HepG2 (cell line): ENCODE measurements around the gene IL1R1. TPM values are rescaled to one million over a fixed set of nuclear protein-coding genes. Genes with fewer than 3 reads are reported as not detected.

Experiments used
- ATAC-seq: fragments of 200-7000 bp; cut with Tn5 transposase; 3 replicates; pipeline ENCODE4 v1.9.1; 2020; ENCODE audit warnings: mild to moderate bottlenecking, moderate library complexity
- BruUV-seq: library from RNA; stranded (reverse); fragments of 400-500 nt; replicated peaks from 2 replicates; lab custom pipeline; 2021; lab: Mats Ljungman, UMichigan
- CTCF ChIA-PET: fragments of 300-600 bp; formaldehyde crosslinking; extraction: SDS; loops from one replicate; lab custom pipeline; 2021; ENCODE audit warnings: low total read pairs, inconsistent platforms, low intra/inter-chr PET ratio; lab: Yijun Ruan, JAX
- POLR2A ChIA-PET: fragments of 350-600 bp; sonication (Branson Sonifier 250); formaldehyde crosslinking; loops from one replicate; lab custom pipeline; 2020; ENCODE audit warnings: antibody characterized with exemption, inconsistent platforms; lab: Yijun Ruan, JAX
- DNase-seq: peaks from one replicate; pipeline ENCODE4 v3.0.0-alpha.2; 2015; ENCODE audit warnings: low spot score
- FAIRE-seq: peaks from 3 replicates; lab custom pipeline; 2011; peaks lifted over from hg19 to GRCh38; lab: Jason Lieb, UNC
- H2AFZ ChIP-seq: one replicate; pipeline ENCODE4 v1.6.1; 2011; ENCODE audit warnings: low read length, inconsistent platforms
- H3K27ac ChIP-seq: fragments of 300-600 bp; 3 replicates; pipeline ENCODE4 v1.8.0; 2011; ENCODE audit warnings: mixed run types, mild to moderate bottlenecking, mixed read lengths, low read length, inconsistent platforms; ENCODE audit not compliant: insufficient read depth; ENCODE audit errors: extremely low read length
- H3K27me3 ChIP-seq, 2 experiments: fragments of 200-600 bp in 1 of 2; 2 replicates in 1 of 2; 3 replicates in 1 of 2; pipeline versions ENCODE4 v1.6.0 to v1.8.0; 2011; ENCODE audit warnings: low read length in 2 of 2, mild to moderate bottlenecking in 2 of 2, moderate library complexity in 2 of 2, inconsistent platforms in 1 of 2; ENCODE audit not compliant: insufficient read depth in 2 of 2, control insufficient read depth in 1 of 2
- H3K36me3 ChIP-seq, 2 experiments: fragments of 200-600 bp in 1 of 2; replicated peaks in 1 of 2; 2 replicates in 1 of 2; 3 replicates in 1 of 2; pipeline versions ENCODE4 v1.5.1 to v1.8.0; 2011; ENCODE audit warnings: low read length in 2 of 2, inconsistent platforms in 1 of 2; ENCODE audit not compliant: insufficient read depth in 2 of 2, control insufficient read depth in 1 of 2
- H3K4me1 ChIP-seq: 2 replicates; pipeline ENCODE4 v1.5.1; 2012; ENCODE audit warnings: low read length, inconsistent platforms; ENCODE audit not compliant: insufficient read depth
- H3K4me2 ChIP-seq: 2 replicates; pipeline ENCODE4 v1.6.0; 2011; ENCODE audit warnings: low read depth, low read length, inconsistent platforms
- H3K4me3 ChIP-seq, 3 experiments: fragments of 200-600 bp in 1 of 3; sonication (generic), shearing (Covaris generic) in 1 of 3; replicated peaks in 1 of 3; 2 replicates each; pipeline ENCODE4 v1.5.1; 2011 to 2016; ENCODE audit warnings: low read length in 3 of 3, inconsistent platforms in 2 of 3, low read depth in 2 of 3, mild to moderate bottlenecking in 2 of 3, control low read depth in 1 of 3, mixed read lengths in 1 of 3; ENCODE audit not compliant: insufficient read depth in 1 of 3
- H3K79me2 ChIP-seq: one replicate; pipeline ENCODE4 v1.6.1; 2011; ENCODE audit warnings: low read length, inconsistent platforms; ENCODE audit not compliant: insufficient read depth
- H3K9ac ChIP-seq: 2 replicates; pipeline ENCODE4 v1.6.0; 2011; ENCODE audit warnings: mild to moderate bottlenecking, low read depth, low read length, inconsistent platforms; ENCODE audit not compliant: insufficient read depth
- H3K9me3 ChIP-seq: 2 replicates; pipeline ENCODE4 v1.5.1; 2012; ENCODE audit warnings: mild to moderate bottlenecking, low read length
- H4K20me1 ChIP-seq: 2 replicates; pipeline ENCODE4 v1.6.0; 2011; ENCODE audit warnings: inconsistent platforms, mild to moderate bottlenecking, low read length, moderate library complexity; ENCODE audit not compliant: insufficient read depth
- ATAD3A ChIP-seq: sonication (generic); formaldehyde crosslinking; IDR thresholded peaks from 2 replicates; pipeline ENCODE4 v1.4.0; 2020; ENCODE audit warnings: missing genetic modification reagents
- CC2D1A ChIP-seq: sonication (generic); formaldehyde crosslinking; IDR thresholded peaks from 2 replicates; pipeline ENCODE4 v1.8.1; 2023; ENCODE audit warnings: mild to moderate bottlenecking, missing genetic modification reagents
- FOSL2 ChIP-seq: sonication (generic); formaldehyde crosslinking; IDR thresholded peaks from 2 replicates; pipeline ENCODE4 v1.4.0; 2020; ENCODE audit warnings: missing genetic modification reagents
- FOXM1 ChIP-seq: sonication (generic); formaldehyde crosslinking; IDR thresholded peaks from 2 replicates; pipeline ENCODE4 v1.5.0; 2020; ENCODE audit warnings: missing genetic modification reagents
- KLF9 ChIP-seq: IDR thresholded peaks from 2 replicates; pipeline ENCODE4 v1.6.1; 2016; ENCODE audit warnings: low read depth
- MAZ ChIP-seq, 2 experiments: sonication (generic) in 1 of 2; formaldehyde crosslinking in 1 of 2; IDR thresholded peaks; 2 replicates each; pipeline versions ENCODE4 v1.5.0 to v1.6.1; 2012 to 2020; ENCODE audit warnings: low read depth in 2 of 2, mild to moderate bottlenecking in 2 of 2, borderline replicate concordance in 1 of 2, improper control_type of control experiment in 1 of 2, low read length in 1 of 2, missing genetic modification reagents in 1 of 2, moderate library complexity in 1 of 2
- NAIF1 ChIP-seq: sonication (generic); formaldehyde crosslinking; IDR thresholded peaks from 2 replicates; pipeline ENCODE4 v1.5.0; 2020; ENCODE audit warnings: mild to moderate bottlenecking, missing genetic modification reagents, borderline replicate concordance
- TBX3 ChIP-seq: fragments of 450-650 bp; IDR thresholded peaks from 2 replicates; pipeline ENCODE4 v1.6.1; 2017; ENCODE audit warnings: antibody characterized with exemption, mild to moderate bottlenecking, inconsistent platforms, borderline replicate concordance
- USF2 ChIP-seq, 2 experiments: sonication (generic) in 1 of 2; formaldehyde crosslinking in 1 of 2; IDR thresholded peaks; 2 replicates each; pipeline versions ENCODE4 v1.5.1 to v1.6.1; 2011 to 2020; ENCODE audit warnings: borderline replicate concordance in 1 of 2, low read depth in 1 of 2, low read length in 1 of 2, mild to moderate bottlenecking in 1 of 2, missing genetic modification reagents in 1 of 2, moderate library complexity in 1 of 2
- ZBTB38 ChIP-seq: sonication (generic); formaldehyde crosslinking; IDR thresholded peaks from 2 replicates; pipeline ENCODE4 v1.5.1; 2020; ENCODE audit warnings: mild to moderate bottlenecking, missing genetic modification reagents
- ZFP1 ChIP-seq: IDR thresholded peaks from 2 replicates; pipeline ENCODE4 v1.6.1; 2016
- ZFP90 ChIP-seq: sonication (generic); formaldehyde crosslinking; IDR thresholded peaks from 2 replicates; pipeline ENCODE4 v1.8.0; 2022; ENCODE audit warnings: missing genetic modification reagents, mild to moderate bottlenecking, inconsistent platforms, borderline replicate concordance
- ZNF644 ChIP-seq: IDR thresholded peaks from 2 replicates; pipeline ENCODE4 v1.6.1; 2016; ENCODE audit warnings: low read depth
- in situ Hi-C: cut with HindIII; loops from 2 replicates; pipeline ENCODE4 v1.10.0; 2017; ENCODE audit warnings: low pct_unique_long_range_greater_than_20kb; ENCODE audit not compliant: extremely low pct_ligation_motif_present
- intact Hi-C: fragments of 100-400 bp; cut with micrococcal nuclease; formaldehyde crosslinking; loops from one replicate; pipeline ENCODE4 v1.10.0; 2022; ENCODE audit not compliant: unreplicated experiment
- polyA plus RNA-seq, 8 experiments: library from polyadenylated mRNA; depleted of rRNA in 3 of 8; stranded (reverse) in 7 of 8; unstranded in 1 of 8; fragments of >200 nt; fragmentation: Illumina TruSeq in 4 of 8; extraction: Trizol in 4 of 8; gene quantifications; 2 replicates each; pipeline versions ENCODE4 v1.2.1 to v1.2.3, GENCODE V29; 2011 to 2016; ENCODE audit warnings: low read depth in 4 of 8, missing spikeins in 1 of 8, mixed read lengths in 1 of 8; ENCODE audit not compliant: insufficient read depth in 1 of 8
- total RNA-seq, 5 experiments: library from RNA; depleted of rRNA; stranded (reverse); fragments of >200 nt; fragmentation: Illumina TruSeq; extraction: Trizol; gene quantifications; 2 replicates each; pipeline ENCODE4 v1.2.3, GENCODE V29; 2016; ENCODE audit warnings: low read depth in 1 of 5
- TF ChIP-seq, protein P1 (sequence below): sonication (generic); formaldehyde crosslinking; IDR thresholded peaks from 2 replicates; pipeline ENCODE4 v1.8.1; 2023; ENCODE audit warnings: mild to moderate bottlenecking, missing genetic modification reagents, borderline replicate concordance

IL1R1 gene
- total and polyA plus RNA-seq, 2 of the 13 experiments (the other 11 are each of a cell fraction or from before 2014, with no cell fraction given): 38.0 to 93.1 TPM

- TF ChIP-seq USF2 (IDR thresholded peaks at IDR 0.05; ENCODE audit: low read depth, low read length): no peak
- TF ChIP-seq USF2 (CRISPR knock-in tag; IDR thresholded peaks at IDR 0.05; ENCODE audit: borderline replicate concordance): no peak
- TF ChIP-seq FOXM1 (CRISPR knock-in tag): no peak
- TF ChIP-seq FOSL2: 0 out of 2 replicates have a peak, but pooled peaks have one; percentile 6
- no peak for TF ChIP-seq ZBTB38 (CRISPR knock-in tag)
- no peak for TF ChIP-seq CC2D1A
- TF ChIP-seq ATAD3A (CRISPR knock-in tag): no peak
- no peak for TF ChIP-seq KLF9
- peak; percentile 18; the same call in 1 of the 2 replicates for TF ChIP-seq MAZ (IDR thresholded peaks at IDR 0.05; ENCODE audit: borderline replicate concordance, low read depth, low read length)
- TF ChIP-seq MAZ (CRISPR knock-in tag; IDR thresholded peaks at IDR 0.05; ENCODE audit: low read depth): no peak
- TF ChIP-seq ZFP90: no peak
- peak; percentile 84 for TF ChIP-seq ZNF644
- TF ChIP-seq, protein P1, sequence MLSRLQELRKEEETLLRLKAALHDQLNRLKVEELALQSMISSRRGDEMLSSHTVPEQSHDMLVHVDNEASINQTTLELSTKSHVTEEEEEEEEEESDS (CRISPR knock-in tag): no peak
Measured at GRCh38 chr2:102209474-102209873, 66.9 kb downstream of the IL1R1 start (continued).

- H2AFZ ChIP-seq: no peak overlapping the region
- H3K36me3 ChIP-seq: no peaks in the 10 kb centered on the region
- POLR2A ChIA-PET: no interaction called here
- peak; percentile 98 for TF ChIP-seq ZFP1
- TF ChIP-seq TBX3: no peak
- no peak for TF ChIP-seq NAIF1
- FAIRE-seq (no peak), ATAC-seq (no peak), DNase-seq (no peak)
- H3K4me3 ChIP-seq: no peak overlapping the region
- in situ Hi-C loops (no loop called here), intact Hi-C loops (no loop called here)
- H4K20me1 ChIP-seq: no peaks in the 10 kb centered on the region
- CTCF ChIA-PET: no interaction called here
- peaks cover 0 to 3% of the 10 kb centered on the region in 2 experiments; a peak in 2 of 5 replicates for H3K27me3 ChIP-seq
- BruUV-seq: no TSS peak
- H3K9ac ChIP-seq: no peak overlapping the region
- H3K4me2 ChIP-seq: no peak overlapping the region
- no peaks in the 10 kb centered on the region for H3K79me2 ChIP-seq
- no peak overlapping the region for H3K27ac ChIP-seq
- peaks cover 29% of the 10 kb centered on the region for H3K9me3 ChIP-seq
- no peaks in the 10 kb centered on the region for H3K4me1 ChIP-seq
Measured at GRCh38 chr2:102217032-102217431, 74.5 kb downstream of the IL1R1 start.
